SK-N-SH (cell line): ENCODE results near the gene FAM184B. TPM values are rescaled to one million over a fixed set of nuclear protein-coding genes. Genes with fewer than 3 reads are reported as not detected.

Experiments used
- CHD2 ChIP-seq: fragments of 150-350 bp; IDR thresholded peaks from 2 replicates; pipeline ENCODE4 v1.6.1; 2018; ENCODE audit warnings: low read length; ENCODE audit not compliant: partially characterized antibody
- CTCF ChIP-seq: fragments of 200-600 bp; sonication (generic); IDR thresholded peaks from 2 replicates; pipeline ENCODE4 v1.6.1; 2017; ENCODE audit warnings: antibody characterized with exemption, mild to moderate bottlenecking, moderate library complexity
- FOXJ3 ChIP-seq: sonication (generic); formaldehyde crosslinking; IDR thresholded peaks from 2 replicates; pipeline ENCODE4 v1.5.1; 2020; ENCODE audit warnings: mild to moderate bottlenecking, missing genetic modification reagents
- GABPA ChIP-seq: IDR thresholded peaks from 2 replicates; pipeline ENCODE4 v1.4.0; 2012; ENCODE audit warnings: low read depth, mild to moderate bottlenecking
- IRF3 ChIP-seq: fragments of 150-350 bp; IDR thresholded peaks from 2 replicates; pipeline ENCODE4 v1.6.1; 2016; ENCODE audit warnings: mild to moderate bottlenecking, low read depth, low read length
- MXI1 ChIP-seq: IDR thresholded peaks from 2 replicates; pipeline ENCODE4 v1.6.1; 2012; ENCODE audit warnings: mild to moderate bottlenecking, low read depth, low read length, improper control_type of control experiment
- NFIC ChIP-seq: IDR thresholded peaks from 2 replicates; pipeline ENCODE4 v1.4.0; 2012; ENCODE audit warnings: borderline replicate concordance
- NRF1 ChIP-seq: IDR thresholded peaks from 2 replicates; pipeline ENCODE4 v1.6.1; 2012; ENCODE audit warnings: low read depth, mild to moderate bottlenecking, low read length
- RAD21 ChIP-seq: IDR thresholded peaks from 2 replicates; pipeline ENCODE4 v1.6.1; 2012; ENCODE audit warnings: mild to moderate bottlenecking, low read length
- TEAD4 ChIP-seq: IDR thresholded peaks from 2 replicates; pipeline ENCODE4 v1.4.0; 2012; ENCODE audit warnings: mild to moderate bottlenecking, borderline replicate concordance; ENCODE audit not compliant: insufficient read depth
- YY1 ChIP-seq: IDR thresholded peaks from 2 replicates; pipeline ENCODE4 v1.4.0; 2012; ENCODE audit warnings: low read depth, mild to moderate bottlenecking
- ZBTB33 ChIP-seq: IDR thresholded peaks from 2 replicates; pipeline ENCODE4 v1.4.0; 2012; ENCODE audit warnings: low read depth, borderline replicate concordance
- polyA plus RNA-seq, 3 experiments: library from polyadenylated mRNA; depleted of rRNA; stranded (reverse); fragments of >200 nt; gene quantifications; 2 replicates each; pipeline ENCODE4 v1.2.3, GENCODE V29; 2012
- TF ChIP-seq, protein P1 (sequence below): fragments of 150-350 bp; IDR thresholded peaks from 2 replicates; pipeline ENCODE4 v1.6.1; 2017; ENCODE audit warnings: antibody characterized with exemption, low read length, low read depth, borderline replicate concordance
- TF ChIP-seq, protein P2 (sequence below): IDR thresholded peaks from 2 replicates; pipeline ENCODE4 v1.4.0; 2012; ENCODE audit warnings: low read depth

Gene FAM184B
- polyA plus RNA-seq, 1 of the 3 experiments (the other 2 are of a cell fraction), result not detected

DNA sequence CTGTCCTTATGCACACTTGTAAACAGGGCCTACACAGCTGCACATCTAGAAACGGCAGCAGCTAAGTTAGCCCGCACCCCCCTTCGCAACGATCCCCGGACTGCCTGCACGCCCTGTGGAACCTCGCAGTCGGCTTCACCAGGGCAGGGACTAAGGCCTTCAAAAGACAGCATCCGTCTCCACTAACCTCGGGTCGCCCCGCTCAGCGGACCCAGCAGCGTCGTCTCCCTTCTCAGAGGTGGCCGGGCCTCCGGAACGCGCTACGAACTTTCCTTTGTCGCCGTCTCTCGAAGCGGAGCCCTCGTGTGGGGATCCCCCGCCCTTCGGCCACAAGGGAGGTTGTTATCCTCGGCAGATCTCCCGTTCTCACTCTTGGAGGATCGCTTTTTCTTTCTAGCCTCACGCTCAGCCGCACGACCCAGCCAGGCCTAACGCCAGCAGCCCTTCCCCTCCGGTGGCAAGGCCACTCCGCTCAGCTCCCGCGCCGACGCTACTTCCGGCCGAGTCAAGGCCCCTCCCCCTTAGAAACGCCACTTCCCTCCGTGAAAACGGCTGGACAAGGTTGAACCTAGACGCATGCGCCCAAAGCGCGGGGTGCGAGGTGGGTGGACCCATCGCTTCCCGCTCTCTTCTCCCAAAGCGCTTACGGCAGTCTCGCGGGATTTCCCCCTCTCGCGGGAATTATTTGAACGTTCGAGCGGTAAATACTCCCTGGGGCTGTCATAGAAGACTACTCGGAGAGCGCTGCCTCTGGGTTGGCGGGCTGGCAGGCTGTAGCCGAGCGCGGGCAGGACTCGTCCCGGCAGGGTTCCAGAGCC is 29.0 kb upstream of the FAM184B start, which contains the start of the genes DCAF16 and NCAPG (continued):
- TF ChIP-seq CTCF, result no peak
- TF ChIP-seq, protein P1, sequence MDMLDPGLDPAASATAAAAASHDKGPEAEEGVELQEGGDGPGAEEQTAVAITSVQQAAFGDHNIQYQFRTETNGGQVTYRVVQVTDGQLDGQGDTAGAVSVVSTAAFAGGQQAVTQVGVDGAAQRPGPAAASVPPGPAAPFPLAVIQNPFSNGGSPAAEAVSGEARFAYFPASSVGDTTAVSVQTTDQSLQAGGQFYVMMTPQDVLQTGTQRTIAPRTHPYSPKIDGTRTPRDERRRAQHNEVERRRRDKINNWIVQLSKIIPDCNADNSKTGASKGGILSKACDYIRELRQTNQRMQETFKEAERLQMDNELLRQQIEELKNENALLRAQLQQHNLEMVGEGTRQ, result no peak
- no peak for TF ChIP-seq IRF3
- TF ChIP-seq NFIC, result no peak; the same call in 1 of the 2 replicates
- TF ChIP-seq MXI1, result peak; percentile 93
- peak; percentile 64 for TF ChIP-seq NRF1
- peak; percentile 100 for TF ChIP-seq ZBTB33
- no peak for TF ChIP-seq RAD21
- TF ChIP-seq, protein P2, sequence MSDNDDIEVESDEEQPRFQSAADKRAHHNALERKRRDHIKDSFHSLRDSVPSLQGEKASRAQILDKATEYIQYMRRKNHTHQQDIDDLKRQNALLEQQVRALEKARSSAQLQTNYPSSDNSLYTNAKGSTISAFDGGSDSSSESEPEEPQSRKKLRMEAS, result peak; percentile 94
- peak; percentile 9; the same call in 1 of the 2 replicates for TF ChIP-seq YY1
- no peak for TF ChIP-seq TEAD4
- peak; percentile 100 for TF ChIP-seq CHD2
- peak; percentile 78; the same call in 1 of the 2 replicates for TF ChIP-seq FOXJ3 (CRISPR knock-in tag)
- TF ChIP-seq GABPA, result peak; percentile 84
